ENCODE data around the gene OSBPL2.

Gene OSBPL2

DNA sequence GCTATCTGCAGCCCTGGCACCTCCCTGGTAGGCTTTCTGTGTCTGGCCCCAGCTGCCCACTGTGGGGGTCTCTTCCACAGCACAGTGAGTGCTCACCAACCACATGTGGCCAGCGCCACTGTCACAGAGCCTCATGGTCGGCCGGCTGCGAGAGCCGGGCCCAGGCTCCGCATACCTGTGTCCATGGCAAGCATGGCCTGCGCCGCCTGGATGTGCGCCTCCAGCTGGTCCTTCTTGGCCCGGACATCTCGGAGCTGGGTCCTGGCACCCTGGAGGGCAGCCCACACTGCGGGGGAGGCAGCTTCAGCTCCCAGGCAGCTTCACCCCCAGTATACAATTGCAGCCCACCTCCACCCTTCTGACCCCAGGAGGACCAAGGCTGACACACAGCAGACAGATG is 77.5 kb downstream of the OSBPL2 start:
- DNase-seq = no peak

DNA sequence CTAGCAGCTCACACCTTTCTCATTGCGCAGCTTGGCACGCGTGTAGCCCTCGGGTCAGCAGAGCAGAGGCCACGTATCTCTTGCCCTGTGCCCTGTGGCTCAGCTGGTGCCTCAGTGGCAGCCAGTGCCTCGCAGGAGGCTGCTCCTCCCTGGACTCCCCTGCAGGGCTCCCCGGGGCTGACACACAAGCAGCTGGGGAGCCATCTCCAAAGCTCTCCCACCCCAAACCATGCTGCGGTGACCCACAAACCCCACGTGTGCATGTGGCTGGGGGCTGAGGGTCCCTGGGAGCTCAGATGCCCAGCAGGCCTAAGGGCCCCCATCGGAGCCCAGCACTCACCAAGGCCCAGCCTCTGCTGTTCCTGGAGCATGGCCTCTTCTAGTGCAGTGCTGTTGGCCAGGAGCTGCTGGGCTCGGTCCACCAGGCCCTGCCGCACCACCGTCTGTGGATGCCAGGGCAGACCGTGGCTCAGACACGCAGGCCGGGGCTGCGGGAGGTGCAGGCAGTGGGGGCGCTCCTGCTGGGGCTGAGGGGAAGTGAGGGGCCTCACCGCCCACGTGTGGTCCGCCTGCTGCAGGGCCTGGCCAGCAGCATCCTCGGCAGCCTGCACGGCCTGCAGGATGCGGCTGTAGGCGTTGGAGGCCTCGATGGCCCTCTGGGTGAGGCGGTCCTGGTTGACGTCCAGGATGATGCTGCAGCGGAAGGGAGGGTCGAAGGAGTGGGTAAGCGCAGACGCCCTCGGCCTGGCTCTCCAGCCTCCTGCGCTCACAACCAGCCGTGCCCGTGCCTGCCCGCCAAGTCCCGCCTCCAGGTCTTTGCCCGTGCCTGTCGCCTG is 78.2 kb downstream of the OSBPL2 start:
- DNase-seq = no peak

DNA sequence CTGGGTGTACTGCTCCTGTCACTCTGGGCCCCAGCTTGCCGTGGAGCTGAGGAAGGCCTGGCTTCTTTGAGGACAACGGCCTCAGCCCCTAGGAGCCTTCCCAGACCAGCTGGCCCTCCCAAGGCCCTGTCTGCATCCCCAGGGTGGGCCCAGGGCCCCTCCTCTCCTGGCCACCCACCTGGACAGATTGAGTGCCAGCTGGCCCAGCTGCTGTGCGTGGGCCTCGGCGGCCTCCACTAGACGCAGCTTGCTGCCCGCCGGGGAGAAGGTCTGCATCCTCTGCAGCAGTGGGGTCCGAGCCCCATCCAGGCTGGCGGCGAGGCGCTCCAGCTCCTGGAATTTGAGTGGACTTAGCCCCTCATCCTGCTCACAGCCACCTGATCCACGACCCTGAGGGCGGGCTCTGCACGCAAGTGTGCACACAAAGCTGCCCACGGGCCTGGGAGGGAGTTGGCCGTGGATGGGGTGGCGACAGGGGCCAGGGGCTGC is 78.9 kb downstream of the OSBPL2 start:
- DNase-seq = no peak

DNA sequence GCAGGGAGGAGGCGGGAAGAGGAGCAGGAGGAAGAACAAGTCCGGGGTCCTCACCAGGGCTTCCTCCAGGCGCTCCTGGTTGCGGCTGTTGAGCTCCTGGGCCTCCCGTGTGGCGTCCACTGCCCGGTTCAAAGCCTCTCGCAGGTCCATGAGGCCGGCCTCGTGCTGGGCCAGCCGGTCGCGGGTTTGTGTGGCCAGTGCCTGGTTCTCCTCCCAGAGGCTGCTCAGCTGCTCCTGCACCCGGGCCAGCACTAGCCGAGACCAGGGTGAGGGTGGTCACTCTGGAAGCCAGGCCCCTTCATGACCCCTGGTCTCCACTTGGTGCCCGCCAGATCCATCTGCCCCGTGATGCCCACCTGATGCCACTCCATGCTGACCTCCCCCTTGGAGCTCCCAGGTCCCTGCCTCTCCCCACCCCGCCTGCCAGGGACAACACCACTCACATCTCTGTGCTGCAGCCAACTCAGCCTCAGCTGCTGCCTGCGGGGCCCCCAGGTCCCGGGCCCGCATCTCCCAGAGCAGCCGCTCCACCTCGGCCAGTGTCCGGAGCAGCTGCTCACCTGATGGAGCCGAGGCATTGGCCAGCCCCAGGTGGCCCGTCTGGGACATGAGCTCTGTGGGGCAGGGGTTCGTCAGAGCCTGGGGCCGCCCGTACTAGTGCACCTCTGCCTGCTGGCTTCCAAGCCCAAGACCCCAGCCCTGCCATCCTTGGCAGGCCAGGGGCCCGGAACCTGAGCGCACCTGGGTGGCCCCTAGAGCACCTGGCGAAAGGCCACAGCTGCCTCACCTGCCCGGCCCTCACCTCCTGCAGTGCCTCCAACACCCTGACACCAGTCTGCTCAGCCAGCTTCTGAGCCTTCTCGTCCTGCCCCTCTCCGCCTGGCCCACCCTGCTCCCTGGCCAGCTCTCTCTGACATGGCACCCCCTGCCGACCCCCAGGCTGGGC is 80.4 kb downstream of the OSBPL2 start:
- DNase-seq = no peak

DNA sequence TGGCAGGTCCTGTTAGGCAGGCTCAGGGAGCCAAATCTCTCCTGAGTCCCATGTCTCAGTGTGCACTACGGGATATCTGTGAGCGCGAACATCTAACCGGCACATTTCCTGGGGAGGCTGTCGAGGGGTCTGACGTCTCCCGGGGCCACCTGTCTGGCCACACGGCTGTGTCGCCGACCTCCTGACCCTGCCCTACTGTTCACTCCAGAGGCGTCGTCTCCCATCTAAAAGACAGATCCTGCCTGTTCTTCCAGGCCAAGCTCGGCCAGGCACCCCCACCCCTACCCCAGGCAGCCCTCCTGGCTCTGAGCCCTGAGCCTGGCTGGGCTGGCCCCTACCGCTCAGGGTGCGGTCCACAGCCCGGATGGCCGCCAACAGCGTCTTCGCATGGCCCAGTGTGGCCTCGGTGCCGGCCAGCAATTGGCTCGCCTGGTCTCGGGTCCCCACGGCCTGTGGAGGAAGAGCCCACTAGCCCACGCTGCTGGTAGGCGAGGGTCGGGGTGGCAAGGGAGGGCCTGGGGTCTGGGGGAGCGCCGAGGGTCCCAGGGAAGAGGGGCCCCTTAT is 81.1 kb downstream of the OSBPL2 start:
- no peak for DNase-seq

DNA sequence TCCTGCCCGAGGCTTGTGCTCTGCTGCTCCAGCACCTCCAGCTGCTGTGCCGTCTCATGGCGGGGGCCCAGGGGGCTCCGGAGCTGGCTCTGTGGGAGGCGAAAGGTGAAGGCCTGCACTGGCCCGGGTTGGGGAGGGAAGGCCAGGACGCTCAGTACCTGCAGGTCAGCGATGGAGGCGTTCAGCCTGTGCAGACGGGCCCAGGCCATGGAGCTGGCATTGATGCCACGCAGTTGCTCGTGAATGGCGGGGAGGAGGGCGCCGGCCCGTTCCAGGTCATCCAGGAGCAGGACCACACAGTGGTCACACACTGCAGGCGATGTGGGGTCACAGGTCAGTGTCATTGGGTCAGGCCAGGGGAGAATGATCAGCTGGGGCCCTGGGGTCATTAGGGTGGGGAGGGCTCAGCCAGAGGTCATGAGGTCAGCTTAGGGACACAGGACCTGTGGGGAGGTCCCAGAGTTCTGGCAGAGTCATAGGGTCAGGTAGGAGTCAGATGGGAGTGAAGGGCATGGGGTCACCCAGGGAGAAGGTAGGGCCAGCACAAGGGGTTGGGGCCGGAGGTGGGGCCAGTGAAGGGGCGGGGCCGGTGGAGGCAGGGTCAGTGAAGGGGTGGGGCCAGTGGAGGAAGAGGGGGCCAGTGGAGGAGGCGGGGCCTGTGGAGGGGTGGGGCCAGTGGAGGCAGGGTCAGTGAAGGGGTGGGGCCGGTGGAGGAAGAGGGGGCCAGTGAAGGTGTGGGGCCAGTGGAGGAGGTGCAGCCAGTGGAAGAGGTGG is 82.4 kb downstream of the OSBPL2 start:
- no peak for DNase-seq

DNA sequence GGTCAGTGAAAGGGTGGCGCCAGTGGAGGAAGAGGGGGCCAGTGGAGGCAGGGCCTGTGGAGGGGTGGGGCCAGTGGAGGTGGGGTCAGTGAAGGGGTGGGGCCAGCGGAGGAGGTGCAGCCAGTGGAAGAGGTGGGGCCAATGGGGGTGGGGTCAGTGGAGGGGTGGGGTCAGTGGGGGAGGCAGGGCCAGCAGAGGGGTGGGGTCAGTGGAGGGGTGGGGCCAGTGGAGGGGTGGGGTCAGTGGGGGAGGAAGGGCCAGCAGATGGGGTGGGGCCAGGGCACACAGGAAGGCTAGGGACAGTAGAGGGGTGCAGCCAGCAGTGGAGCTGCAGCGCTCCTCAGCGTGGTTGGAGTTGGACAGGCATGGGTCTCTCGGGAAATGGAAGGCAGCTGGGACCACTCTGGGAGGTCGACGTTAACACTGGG is 83.2 kb downstream of the OSBPL2 start:
- no peak for DNase-seq

DNA sequence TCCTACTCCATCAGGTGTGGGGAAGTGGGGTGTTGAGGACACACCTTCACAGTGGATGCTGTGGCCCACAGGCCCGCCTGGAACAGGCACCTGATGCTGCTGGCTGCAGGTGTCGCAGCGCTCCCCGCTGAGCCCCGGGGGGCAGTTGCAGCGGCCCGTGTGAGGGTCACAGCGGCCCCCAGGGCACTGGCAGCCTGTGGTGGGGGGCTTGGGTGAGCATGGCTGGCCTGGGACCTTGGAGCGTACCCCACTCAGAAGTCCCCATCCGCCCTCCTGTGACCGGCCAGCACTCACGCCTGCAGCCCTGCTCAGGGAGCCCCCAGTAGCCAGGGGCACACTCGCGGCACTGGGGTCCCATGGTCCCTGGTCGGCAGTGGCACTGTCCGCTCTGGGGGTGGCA is 83.7 kb downstream of the OSBPL2 start:
- DNase-seq = no peak

DNA sequence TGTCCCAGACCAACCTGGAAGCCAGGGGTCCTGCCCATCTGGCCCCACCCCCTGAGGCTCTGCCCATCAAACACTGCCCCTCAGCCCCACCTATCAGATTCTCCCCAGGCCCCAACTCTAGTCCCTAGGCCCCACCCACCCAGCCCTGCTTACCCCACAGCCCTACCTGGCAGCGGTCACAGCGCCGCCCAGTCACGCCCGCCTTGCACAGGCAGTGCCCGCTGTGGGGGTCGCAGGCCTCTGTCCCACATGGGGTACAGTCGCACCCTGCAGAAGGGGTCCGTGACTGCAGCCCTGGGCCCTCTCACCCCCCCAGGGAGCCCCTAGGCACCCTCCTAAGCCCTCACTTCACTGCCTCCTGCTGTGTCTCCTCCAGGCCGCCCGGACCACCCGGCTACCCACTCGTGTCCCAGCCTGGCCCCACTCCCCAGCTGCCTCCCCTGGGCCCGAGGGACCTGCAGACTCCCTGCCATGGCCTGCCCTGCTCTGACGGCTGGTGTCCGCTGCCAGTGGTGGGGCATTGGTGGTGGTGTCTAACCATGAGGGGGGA is 84.2 kb downstream of the OSBPL2 start:
- DNase-seq = no peak

DNA sequence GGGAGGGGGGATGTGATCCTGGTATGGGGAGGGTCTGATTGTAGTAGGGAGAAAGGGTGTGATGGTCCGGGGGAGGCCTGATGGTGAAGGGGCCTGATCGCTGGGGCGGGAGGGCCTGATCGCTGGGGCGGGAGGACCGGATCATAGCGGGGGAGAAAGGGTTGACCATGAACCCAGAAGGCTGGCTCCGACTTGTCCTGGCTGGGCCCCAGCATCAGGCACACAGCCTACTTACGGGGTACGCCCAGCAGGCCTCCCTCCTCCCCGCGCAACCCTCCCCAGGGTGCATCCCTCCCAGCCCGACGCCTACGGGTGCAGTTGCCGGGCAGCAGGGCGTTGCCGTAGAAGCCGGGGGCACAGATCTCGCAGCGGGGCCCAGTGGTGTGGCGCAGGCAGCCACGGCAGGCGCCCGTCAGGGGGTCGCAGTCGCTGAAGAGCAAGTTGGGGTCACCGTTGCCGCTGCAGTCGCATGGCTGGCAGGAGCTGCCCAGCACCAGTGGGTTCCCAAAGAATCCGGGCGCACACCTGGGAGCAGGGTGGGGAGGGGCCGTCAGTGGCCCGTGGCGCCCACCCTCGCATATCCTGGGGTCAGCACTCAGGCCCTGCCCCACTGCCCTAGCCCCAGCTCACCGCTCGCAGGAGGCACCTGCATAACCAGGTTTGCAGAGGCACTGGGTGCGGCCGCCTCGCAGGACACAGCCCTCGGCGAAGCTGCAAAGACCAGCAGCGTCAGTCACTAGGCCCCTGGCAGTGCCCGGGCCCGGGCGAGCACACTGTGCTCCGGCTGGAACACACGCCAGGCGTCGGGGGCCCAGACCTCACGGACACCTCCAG is 85.0 kb downstream of the OSBPL2 start:
- no peak for DNase-seq

DNA sequence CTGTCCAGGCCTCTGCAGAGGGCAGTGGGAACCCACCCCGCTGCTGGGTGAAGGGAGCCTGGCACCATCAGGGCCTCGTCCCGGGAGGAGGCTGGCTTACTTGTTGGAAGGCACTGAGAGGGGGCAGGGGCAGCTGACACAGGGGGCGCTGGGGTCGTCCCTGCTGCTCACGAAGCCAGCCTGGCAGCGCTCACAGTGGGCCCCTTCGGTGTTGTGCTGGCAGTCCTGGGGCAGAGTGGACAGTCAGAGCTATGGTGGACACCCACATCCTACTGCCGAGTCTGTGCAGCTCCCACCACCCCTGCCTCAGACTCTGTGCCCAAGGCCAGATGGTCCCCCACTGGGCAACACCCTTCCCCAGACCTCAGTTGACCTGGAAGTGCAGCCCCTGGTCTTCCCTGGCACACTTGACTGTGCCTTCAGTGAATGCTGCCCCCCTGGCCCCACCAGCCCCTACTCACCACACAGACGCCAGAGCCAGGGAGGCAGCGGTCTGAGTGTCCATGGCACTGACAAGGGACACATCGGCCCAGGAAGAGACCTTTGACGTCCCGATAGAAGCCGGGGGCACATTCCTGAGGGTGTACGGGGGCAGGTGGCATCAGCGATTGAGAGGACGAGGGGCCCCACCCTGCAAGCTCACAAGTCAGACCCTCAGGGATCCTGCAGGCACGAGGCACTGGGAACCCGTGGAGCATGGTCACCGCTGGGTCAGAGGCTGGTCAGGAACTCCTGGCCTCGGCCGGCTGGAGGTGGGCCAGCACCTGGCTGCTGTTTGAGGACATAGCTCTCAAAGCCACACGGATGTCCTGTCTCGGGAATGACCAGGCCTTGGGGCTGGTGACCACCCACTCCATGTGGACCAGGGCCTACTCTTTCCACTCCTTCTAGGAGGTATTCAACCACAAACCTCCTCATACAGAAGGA is 85.9 kb downstream of the OSBPL2 start:
- DNase-seq = no peak

DNA sequence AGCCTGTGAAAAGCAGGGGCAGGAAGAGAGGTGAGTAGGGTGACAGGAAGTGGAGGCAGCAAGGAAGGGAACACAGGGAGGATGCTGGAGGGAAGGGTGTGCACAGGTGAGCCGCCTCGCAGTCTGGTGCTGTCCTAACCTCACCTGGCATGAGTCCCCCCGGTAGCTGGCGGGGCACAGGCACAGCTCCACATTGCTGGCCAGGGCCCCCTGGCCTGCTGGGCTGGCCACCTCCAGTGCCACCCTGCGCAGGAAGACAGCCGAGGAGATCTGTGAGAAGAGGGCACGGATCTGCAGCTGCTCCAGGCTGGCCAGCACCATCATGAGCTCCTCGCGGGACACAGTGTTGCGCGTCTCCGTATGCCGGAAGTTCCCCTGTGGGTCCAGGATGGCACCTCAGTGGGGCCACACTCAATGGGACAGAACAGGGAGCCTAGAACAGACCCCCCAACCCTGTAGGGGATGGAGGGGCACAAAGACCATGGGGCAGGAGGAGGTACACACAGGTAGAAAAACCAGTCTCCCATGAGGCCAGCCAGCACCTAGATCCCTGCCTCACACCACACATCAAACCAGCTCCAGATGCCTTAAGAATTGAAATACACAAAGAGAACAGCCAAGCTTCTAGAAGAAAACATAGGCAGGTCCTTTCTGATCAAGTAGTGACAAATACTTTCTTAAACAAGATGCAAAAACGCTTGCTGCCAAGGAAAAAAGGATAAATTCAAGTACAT is 87.0 kb downstream of the OSBPL2 start:
- no peak for DNase-seq

DNA sequence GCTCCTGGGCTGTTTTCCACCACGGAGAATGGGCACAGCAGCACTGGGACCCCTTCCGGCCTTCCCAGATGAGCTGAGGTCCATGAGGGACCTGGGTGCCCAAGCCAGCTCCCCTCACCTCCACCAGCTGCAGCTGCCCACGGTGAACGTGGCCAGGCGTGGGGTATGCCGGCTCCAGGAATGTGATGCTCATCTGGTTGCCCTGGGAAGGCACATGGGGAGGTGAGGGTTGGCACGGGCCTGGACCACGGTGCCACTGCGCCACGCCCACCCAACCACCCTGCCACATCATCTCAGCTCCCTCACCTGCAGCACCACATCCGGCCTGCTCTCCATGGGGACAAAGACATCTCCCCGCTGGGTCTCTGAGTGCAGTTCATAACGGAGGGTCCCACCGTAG is 88.2 kb downstream of the OSBPL2 start:
- DNase-seq = no peak

DNA sequence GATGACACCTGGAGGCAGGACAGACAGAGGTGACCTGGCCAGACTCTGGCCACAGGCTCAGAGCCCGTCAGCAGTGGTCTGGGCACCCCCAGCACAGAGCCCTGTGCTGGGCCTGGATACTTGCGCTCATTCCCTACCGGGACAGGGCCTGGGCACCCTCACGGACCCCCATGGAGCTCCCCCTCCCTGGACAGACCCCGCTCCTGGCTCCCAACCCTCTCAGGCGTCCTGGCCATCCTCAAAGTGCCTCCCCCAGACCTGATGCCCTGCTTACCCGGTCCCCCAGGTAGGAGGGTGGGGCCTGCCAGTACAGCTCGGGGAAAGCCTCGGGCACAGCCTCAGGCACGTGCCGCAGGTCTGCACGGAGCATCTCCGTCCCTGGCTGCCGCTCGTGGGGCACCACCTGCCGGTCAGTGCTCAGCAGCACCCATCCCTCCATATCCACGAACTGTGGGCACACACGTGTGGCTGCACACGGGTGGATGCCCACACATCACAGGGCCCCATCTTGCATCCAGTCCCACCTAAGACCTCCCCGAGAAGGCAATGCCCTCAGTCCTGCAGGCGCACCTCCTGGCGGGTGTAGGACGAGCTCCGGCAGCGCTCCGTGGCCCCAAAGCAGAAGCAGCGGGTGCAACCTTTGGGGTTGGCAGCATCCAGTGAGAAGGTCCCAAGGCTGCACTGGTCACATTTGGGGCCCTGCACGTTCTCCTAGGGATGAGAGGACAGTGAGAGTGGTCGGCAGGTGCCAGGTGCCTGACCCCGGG is 88.8 kb downstream of the OSBPL2 start:
- no peak for DNase-seq

DNA sequence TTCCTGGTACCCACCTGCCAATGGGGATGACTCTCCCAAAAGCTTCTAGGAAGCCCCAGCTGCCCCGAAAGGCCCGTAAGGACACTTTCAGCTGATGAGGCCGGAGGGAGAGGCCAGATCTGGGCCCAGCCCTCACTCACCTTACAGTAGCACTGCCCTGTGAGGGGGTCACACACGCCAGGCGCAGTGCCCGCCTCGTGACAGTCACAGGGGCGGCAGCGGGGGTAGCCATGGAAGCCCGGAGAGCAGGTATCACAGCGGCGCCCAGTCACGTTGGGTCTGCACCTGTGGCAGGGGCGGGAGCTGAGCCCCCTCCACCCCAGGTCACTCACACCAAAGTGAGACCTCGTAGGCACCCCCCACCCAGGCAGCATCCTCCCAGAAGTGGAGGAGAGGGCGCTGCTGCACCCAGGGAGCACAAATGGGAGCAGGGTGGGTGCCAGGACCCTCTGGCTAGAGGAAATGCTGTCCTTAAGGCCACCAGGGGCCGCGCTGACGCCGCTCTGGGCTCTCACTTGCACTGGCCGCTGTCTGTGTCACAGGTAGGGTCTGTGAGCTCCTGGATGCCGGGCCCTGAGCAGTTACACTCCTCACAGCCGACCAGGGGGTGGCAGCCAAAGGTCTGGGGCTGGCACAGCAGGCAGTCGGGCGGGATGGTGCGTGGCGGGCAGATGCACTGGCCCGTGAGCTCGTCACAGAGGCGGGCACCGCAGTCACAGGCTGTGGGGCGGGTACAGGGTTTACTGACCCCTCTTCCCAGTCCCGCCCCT is 89.6 kb downstream of the OSBPL2 start:
- no peak for DNase-seq

DNA sequence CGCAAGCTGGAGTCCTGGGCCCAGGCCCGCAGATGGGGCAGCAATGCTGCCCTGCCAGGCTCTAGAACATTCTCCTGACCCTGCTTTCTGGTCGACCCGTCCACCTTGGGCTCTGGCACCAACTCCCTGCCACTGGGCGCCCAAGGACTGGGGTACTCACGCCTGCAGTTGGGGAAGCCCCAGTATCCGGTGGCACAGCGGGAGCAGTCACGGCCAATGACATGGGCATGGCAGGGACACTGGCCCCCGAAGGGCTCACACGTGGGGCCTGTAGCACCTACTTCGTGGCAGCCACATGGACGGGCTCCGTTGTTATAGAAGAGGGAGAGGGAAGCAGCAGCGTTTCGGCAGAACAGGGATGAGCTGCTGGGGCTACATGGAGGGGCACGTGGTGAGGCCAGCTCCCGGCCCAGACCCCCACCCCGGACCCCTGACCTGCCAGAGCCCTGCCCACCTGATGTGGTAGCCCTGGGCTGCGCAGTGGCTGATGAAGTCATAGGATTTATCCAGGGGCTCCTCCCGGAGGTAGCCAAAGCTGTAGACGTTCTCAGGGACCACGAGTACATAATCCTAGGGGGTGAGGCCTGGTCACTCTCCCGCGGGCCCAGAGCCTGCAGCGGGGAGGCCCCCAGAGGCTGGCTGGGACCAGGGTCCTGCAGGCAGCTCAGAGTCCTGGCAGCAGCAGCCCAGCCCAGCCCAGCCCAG is 90.5 kb downstream of the OSBPL2 start:
- DNase-seq = no peak
